HG02970 (cell line): Measurements from ENCODE around the gene ARMC3.
"Not testable (repeated sequence)": the region's sequence is repeated elsewhere in the genome, so short reads cannot be mapped to it uniquely, and the experiment has no call there.

ENCODE experiments used
- ATAC-seq: cut with Tn5 transposase; IDR thresholded peaks from one replicate; pipeline ENCODE4 v1.9.1; 2021; ENCODE audit warnings: mild to moderate bottlenecking, moderate library complexity, moderate number of reproducible peaks; ENCODE audit not compliant: unreplicated experiment, low FRiP score

Gene ARMC3, protein sequence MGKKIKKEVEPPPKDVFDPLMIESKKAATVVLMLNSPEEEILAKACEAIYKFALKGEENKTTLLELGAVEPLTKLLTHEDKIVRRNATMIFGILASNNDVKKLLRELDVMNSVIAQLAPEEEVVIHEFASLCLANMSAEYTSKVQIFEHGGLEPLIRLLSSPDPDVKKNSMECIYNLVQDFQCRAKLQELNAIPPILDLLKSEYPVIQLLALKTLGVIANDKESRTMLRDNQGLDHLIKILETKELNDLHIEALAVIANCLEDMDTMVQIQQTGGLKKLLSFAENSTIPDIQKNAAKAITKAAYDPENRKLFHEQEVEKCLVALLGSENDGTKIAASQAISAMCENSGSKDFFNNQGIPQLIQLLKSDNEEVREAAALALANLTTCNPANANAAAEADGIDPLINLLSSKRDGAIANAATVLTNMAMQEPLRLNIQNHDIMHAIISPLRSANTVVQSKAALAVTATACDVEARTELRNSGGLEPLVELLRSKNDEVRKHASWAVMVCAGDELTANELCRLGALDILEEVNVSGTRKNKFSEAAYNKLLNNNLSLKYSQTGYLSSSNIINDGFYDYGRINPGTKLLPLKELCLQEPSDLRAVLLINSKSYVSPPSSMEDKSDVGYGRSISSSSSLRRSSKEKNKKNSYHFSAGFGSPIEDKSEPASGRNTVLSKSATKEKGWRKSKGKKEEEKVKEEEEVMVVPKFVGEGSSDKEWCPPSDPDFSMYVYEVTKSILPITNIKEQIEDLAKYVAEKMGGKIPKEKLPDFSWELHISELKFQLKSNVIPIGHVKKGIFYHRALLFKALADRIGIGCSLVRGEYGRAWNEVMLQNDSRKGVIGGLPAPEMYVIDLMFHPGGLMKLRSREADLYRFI

DNA sequence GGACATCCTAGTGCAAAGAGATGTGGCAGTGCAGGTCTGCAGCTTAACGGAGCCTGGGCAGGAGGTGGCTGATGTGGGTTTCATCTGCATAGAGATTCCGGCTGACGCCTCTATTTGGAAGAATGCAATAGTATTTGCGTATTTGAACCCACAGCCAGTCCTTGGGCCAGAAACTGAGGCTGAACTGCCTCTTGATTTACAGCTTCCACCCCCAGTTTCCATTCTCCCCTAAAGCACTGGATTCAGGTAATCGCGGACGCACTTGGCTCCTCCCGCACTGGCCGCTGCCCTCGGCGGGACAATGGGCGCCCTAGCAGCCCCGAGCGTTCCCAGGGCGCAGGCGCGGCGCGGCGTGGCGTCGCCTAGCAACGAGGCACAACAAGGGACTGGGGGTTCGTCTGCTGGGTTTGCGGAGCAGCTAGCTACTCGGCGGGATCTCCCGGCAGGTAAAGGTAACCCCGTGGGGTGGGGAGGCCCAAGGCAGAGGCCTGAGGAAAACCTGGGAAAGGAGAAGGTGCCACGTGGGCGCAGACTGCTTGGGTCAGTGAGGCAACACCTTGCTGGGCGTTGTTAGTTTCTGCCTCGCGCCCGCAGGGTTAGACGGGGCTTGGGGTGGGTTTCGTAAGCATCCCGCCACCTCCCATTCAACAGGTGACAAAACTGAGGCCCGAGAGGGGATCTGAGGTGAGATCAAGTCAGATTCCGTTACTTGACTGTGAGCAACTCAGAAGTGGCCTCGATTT lies at the start of gene ARMC3:
Gene ARMC3 (plus strand): TSS at position 393 of the 743 bp plus-strand sequence. CDS start 3,944 bp downstream, outside the sequence.
- ATAC-seq, result peak; percentile 70

DNA sequence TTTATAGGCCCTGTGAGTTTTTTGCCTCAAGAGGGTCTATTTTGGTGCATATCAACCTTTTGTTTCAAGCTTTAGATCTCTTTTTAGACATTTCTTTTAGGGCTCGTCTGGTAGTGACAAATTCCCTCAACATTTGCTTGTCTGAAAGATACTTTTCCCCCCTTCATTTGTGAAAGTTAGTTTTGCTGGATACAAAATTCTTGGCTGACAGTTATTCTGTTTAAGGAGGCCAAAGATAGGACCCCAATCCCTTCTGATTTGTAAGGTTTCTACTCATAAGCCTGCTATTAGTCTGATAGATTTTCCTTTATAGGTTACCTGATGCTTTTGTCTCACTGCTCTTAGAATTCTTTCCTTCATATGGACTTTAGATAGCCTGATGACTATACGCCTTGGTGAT lies 36.1 kb upstream of the ARMC3 start:
- no peak for ATAC-seq

DNA sequence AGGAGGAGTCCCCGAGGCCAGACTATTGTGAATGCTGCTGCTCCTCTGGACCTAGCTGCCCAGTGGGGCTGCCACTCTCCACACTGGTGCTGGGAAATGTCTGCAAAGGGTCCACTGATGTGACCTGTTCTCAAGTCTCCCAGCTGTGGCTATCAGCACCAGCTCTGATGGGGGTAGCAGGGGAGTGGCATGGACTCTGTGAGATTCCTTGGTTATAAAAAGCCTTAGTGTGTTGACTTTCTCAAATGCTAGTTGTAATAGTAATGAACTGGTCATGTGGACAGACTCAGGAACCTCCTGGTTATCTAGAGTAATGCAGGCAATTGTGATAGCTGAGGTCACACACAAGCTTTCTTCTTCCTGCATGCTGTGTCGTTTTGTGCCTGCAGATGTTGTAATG lies 34.1 kb upstream of the ARMC3 start:
- ATAC-seq, result no peak

DNA sequence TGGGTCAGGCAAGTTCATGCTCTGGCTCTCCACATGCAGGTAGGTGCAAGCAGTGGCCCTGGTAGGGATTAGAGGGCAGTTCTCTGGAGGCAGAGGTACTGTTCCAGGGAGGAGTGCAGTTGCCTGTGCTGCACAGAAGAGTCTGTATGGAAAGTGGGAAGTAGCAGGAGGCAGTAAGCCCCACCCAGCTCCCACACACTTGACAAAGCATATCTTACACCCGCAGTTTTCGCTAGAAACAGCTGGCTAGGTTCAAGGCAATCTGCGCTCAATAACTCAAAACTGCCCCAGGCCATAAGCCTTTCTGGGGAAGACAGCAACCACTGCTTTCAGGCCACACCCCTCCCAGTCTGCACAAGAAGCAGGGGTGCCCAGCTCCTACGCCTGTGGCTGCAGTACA lies 33.1 kb upstream of the ARMC3 start:
- no peak for ATAC-seq

DNA sequence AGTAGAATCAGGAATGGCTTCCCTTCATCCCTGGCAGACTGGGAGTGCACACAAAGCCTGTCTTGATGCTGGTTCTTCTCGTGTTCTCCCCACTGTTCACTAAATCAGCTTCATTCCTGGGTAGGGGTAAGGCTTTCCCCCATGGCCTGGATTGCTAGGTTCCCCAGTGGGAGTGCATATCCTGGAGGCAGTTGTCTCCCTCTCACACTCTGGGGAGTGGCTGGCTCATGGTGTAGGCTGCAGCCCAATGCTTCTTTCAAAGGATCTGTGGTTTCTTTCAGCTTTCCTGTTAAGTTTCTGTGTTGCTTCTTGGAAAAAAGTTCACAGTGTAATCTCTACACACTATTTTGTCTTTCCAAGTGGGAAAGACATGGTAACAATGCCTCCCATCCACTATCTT lies 32.6 kb upstream of the ARMC3 start:
- ATAC-seq, result no peak

DNA sequence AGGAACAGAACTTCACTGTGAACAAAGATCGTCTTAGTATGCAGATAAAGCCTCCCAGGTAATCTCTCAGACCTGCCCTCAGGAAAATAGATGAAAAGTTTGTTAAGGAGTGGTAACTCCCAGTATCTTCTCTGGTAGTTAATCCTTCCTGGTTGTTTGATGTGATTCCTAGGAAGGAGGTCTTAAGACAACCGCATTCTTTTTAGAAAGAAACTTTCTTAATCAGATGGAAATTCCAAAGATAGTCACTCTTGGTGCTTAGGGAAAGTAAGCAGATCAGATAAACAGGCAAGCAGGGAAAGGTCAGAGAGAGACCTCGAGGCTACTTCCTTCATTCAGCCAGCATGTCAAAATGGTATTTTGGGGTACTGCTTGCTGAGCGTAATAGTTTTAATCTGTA lies 30.5 kb upstream of the ARMC3 start:
- no peak for ATAC-seq

DNA sequence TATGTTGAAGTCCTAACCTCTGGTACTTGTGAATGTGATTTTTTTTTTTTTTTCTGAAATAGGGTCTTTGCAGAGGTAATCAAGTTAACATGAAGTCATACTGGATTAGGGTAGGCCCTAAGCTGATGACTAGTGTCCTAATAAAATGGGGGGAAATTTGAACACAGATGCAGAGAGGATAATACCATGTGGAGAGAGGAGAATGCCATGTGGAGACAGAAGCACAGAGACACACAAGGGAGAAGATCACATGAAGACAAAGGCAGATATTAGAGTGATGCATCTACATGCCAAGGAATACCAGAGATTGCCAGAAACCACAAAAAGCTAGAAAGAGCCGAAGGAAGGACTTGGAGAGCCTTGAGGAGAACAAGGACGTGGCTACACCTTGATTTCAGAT lies 28.5 kb upstream of the ARMC3 start:
- ATAC-seq, result no peak

DNA sequence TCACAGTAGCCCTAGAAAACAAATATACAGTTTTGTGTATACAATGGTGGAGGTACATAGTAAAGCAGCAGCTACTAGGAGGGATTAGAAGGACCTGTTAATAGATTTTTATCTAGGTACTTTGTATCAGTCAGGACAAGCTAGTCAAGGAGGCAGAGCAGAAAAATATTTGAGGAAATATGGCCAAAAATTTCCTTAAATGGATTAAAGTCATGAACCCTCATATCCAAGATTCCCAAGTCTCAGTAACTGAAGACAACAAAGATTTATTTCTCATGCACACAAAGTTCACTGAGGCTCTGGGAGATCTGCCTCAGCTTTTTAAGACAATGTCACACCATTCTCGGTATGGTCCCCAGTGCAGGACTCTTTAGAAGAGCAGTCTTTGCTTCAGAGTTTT lies 28.1 kb upstream of the ARMC3 start:
- no peak for ATAC-seq

DNA sequence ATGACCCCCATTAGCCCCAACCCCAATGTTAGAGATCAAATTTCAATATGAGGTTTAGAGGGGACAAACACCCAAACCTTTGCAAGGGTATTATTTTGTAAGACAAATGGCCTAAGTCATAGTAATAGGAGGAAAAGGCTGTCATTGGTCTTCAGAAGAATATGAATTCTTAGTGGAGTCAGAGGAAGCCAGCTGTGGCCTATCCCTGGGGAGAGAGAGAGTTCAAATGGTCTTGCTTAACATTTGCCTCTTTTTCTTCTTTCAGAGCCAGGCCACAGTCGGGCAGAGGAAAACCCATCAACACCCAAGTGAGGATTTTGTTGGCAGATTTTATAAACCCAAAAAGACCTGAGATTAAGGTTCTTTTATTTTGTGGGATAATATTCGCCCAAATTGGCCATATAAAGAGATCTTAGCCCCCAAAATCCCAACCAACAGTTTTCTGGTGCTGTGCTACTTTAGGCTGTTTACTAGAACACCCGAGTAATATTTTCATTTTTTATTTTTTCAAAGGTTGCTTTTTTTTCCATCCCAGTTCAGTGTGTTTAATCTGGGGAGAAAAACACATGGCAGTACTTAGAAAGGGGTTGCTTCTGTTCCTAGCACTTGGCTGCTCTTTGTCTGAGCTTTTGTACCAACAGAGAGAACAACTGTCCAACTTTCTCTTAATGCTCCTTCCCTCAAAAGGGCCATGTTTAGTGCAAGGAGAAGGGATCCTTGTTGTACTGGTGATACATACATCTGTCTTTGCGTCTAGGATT lies 26.8 kb upstream of the ARMC3 start:
- ATAC-seq, result no peak

DNA sequence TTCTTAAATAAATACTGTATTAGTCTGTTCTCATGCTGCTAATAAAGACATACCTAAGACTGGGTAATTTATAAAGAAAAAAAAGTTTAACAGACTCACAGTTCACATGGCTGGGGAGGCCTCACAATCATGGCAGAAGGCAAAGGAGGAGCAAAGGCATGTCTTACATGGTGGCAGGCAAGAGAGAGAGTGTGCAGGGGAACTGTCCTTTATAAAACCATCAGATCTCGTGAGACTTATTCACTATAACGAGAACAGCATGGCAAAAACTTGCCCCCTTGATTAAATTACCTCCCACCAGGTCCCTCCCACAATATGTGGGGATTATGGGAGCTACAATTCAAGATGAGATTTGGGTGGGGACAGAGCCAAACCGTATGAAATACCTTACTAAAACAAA lies 25.7 kb upstream of the ARMC3 start:
- ATAC-seq, result not testable (repeated sequence)

DNA sequence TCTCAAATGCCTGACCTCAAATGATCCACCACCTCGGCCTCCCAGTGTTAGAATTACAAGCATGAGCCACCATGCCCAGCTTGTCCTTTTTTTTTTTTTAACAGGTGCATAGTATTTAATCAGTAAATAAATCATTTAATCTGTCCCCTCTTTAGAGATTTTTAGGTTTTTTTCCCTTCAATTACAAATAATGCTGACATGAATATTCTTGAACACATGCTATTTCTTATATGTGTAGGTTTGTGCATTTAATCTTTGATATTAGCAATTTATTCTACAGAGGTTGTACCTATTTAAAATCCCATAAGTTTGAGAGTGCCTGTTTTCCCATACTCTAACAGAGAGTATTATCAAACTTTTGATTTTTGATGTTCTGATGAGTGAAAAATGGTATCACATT lies 24.2 kb upstream of the ARMC3 start:
- ATAC-seq, result no peak

DNA sequence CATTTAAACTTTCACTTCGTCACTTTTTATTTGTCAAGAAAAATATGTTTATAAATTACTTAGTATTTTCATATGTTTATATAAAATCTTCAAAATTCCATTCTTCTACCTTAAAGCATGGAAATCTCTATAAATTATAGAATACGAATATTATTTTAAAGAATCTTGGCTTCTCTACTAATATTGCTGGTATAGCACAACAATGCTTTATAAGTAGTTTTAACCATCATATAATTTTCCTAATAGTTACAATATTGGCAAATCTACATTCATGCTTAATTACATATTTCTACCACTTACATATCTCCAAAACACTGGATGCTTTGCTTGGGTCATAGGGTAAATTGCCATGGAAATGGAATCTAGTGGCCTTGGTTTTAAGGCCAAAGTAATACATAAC lies 21.1 kb upstream of the ARMC3 start:
- no peak for ATAC-seq

DNA sequence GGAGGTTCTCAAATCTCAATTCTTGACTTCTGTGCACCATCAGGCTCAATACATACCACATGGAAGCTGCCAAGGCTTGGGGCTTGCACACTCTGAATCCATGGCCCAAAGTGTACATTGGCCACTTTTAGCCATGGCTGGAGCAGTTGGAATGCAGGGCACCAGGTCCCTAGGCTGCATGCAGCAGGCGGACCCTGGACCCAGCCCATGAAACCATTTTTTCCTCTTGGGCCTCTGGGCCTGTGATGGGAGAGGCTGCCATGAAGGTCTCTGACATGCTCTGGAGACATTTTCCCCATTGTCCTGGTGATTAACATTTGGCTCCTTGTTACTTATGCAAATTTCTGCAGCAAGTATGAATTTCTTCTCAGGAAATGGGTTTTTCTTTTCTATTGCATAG lies 19.0 kb upstream of the ARMC3 start:
- no peak for ATAC-seq

DNA sequence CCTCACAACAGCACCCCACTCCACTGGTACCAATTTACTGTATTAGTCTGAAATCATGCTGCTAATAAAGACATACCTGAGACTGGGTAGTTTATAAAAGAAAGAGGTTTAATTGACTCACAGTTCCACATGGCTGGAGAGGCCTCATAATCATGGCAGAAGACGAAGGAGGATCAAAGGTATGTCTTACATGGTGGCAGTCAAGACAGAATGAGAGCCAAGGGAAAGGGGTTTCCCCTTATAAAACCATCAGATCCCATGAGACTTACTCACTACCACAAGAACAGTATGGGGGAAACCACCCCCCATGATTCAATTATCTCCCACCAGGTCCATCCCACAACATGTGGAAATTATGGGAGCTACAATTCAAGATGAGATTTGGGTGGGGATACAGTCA lies 18.2 kb upstream of the ARMC3 start:
- ATAC-seq, result not testable (repeated sequence)

DNA sequence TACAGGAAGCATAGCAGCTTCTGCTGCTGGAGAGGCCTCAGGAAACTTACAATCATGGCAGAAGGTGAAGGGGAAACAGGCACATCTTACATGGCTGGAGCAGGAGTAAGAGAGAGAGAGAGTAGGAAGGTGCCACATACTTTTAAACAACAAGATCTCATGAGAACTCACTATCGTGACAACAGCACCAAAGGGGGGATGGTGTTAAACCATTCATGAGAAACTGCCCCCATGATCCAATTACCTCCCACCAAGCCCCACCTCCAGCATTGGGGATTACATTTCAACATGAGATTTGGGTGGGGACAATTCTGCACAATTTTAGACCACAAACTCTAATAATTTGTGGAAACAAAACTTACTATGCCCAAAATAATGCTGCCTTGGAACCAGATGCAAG lies 16.8 kb upstream of the ARMC3 start:
- no peak for ATAC-seq

DNA sequence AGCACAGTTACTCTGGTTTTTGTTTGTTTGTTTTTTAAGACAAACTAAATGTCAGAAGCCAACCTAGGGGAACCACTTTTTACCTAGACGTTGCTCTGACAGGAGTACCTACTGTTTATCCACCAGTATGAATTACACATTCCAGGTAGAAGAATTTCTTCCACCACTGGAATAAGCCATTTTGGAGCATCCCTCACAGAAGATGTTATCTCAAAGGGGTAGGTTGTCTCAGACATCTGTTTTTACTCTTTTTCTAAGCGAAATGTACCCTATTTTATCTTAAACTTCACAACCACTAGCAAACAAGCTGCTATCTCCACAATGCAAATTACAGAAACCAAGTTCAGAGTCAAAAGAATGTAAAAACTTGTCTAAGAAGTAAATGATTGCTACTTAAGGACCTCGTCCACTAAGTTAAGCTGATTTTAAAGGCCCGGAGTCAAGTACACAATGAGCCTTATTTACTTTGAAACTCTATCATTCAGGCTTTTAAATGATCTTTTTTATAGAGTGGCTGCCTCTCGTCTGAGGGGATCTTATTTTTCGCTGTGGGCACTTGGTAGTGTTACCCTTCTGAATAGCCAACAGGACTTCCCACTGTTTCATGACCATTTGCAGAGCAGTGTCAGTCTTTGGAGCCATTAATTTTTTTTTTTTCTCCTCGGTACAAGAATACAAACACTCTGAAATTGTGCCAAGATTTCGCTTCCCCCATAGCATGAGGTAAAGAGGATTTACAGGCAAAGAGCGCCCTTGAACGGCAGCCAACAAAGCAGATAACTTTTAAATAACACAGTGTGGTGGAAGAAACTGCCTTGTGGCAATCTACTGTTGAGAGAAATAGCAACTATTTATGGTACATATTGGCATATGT lies 15.7 kb upstream of the ARMC3 start:
- ATAC-seq, result no peak

DNA sequence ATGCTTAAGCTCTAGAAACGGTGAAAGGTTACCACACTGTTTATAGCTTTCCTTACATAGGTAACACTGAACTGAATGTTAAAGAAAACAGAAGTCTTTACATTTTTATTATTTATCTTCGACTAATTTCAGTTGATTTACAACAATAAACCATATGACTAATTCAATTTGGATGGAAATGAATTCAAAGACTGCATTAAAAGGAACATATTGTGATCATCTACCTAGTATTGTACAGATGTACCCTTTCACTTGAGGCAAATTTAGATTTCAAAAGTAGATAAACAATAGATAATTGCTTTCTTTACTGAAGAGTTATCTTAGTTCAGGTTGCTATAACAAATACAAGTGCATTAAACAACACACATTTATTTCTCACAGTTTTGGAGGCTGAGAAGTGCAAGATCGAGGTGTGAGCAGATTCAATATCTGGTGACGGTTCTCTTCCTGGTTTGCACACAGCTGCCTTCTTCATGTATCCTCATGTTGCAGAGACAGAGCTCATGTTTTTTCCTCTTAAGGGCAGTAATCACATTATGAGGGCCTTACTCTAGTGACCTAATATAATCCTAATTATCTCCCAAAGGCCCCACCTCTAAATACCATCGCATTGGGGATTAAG lies 15.0 kb upstream of the ARMC3 start:
- ATAC-seq, result no peak

DNA sequence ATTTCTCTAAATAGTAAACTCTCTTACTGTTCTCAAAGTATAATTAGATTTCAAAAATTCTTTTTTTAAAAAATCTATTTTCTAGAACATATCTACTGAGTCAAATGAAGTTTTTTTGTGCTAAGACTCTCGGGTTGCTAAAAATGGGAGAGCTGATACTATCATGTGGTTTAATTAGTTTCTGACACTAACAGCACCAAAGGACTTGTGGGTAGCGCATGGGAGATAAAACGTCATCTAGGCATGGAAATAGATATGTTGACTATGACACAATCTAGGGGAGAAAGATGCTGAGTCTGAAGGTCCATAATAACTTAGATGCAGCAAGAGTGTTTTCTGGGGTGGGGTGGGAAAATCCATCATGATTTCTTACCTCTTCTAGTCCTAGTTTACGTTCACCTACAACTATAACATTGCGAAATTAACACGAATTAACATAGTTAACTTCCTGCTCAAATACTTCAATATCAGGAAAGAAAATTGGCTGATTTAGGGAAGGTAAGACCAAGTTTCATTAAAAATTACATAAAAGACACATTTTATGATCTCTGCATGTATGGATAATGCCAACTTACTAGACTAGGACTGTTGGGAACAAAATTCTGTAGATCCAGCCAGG lies 14.3 kb upstream of the ARMC3 start:
- no peak for ATAC-seq
